Spleen (tissue), 11 donors: ENCODE data around the gene RAB25. TPM values are rescaled to one million over a fixed set of nuclear protein-coding genes. Genes with fewer than 3 reads are reported as not detected.

ENCODE experiments used
- DNase-seq: peaks from one replicate; pipeline ENCODE4 v3.0.0-alpha.2; 2020
- H3K27ac ChIP-seq, 8 donors: fragments of 200-600 bp; sonication (generic) in 7 of 8; 1 replicate in 4 of 8; 2 replicates in 4 of 8; pipeline versions ENCODE4 v1.5.0 to v1.8.0; 2016 to 2021; ENCODE audit warnings: inconsistent platforms in 4 of 8, mild to moderate bottlenecking in 4 of 8, moderate library complexity in 1 of 8
- H3K27me3 ChIP-seq, 7 donors: fragments of 200-600 bp; sonication (generic) in 6 of 7; replicated peaks in 1 of 7; 1 replicate in 4 of 7; 2 replicates in 3 of 7; pipeline versions ENCODE4 v1.5.0 to v1.8.0; 2016 to 2021; ENCODE audit warnings: inconsistent platforms in 3 of 7, mild to moderate bottlenecking in 1 of 7
- H3K36me3 ChIP-seq, 6 donors: fragments of 200-600 bp; sonication (generic) in 5 of 6; 1 replicate in 4 of 6; 2 replicates in 2 of 6; pipeline versions ENCODE4 v1.5.0 to v1.8.0; 2016 to 2021; ENCODE audit warnings: inconsistent platforms in 2 of 6
- H3K4me1 ChIP-seq, 6 donors: fragments of 200-600 bp; sonication (generic) in 5 of 6; 1 replicate in 3 of 6; 2 replicates in 3 of 6; pipeline versions ENCODE4 v1.5.0 to v1.8.0; 2016 to 2021; ENCODE audit warnings: inconsistent platforms in 3 of 6
- H3K4me3 ChIP-seq, 8 donors: fragments of 200-600 bp; sonication (generic) in 7 of 8; 1 replicate in 4 of 8; 2 replicates in 4 of 8; pipeline versions ENCODE4 v1.5.0 to v1.8.0; 2016 to 2021; ENCODE audit warnings: inconsistent platforms in 4 of 8, mild to moderate bottlenecking in 4 of 8, moderate library complexity in 2 of 8
- H3K9me3 ChIP-seq, 8 donors: fragments of 200-600 bp; sonication (generic) in 7 of 8; 1 replicate in 4 of 8; 2 replicates in 4 of 8; pipeline versions ENCODE4 v1.5.0 to v1.8.0; 2016 to 2021; ENCODE audit warnings: inconsistent platforms in 4 of 8
- CTCF ChIP-seq, 11 experiments: fragments of 200-600 bp in 7 of 11; fragments of 450-650 bp in 4 of 11; sonication (generic) in 4 of 11; IDR thresholded peaks in 8 of 11; conservative IDR thresholded peaks in 3 of 11; 1 replicate in 7 of 11; 2 replicates in 4 of 11; pipeline versions ENCODE4 v1.4.0 to v1.8.0; 2016 to 2021; ENCODE audit warnings: antibody characterized with exemption in 11 of 11, inconsistent platforms in 4 of 11, mild to moderate bottlenecking in 1 of 11
- POLR2A ChIP-seq, 3 donors: fragments of 450-650 bp; IDR thresholded peaks; one replicate each; pipeline ENCODE4 v1.5.1; 2017; ENCODE audit warnings: antibody characterized with exemption in 3 of 3, mild to moderate bottlenecking in 1 of 3
- POLR2AphosphoS5 ChIP-seq, 3 donors: sonication (generic); formaldehyde crosslinking; IDR thresholded peaks; one replicate each; pipeline ENCODE4 v1.5.1; 2017; ENCODE audit warnings: antibody characterized with exemption in 3 of 3
- WGBS, 5 donors: extraction: QIAGEN DNeasy Blood & Tissue Kit in 3 of 5; methylation state at CpG; one replicate each; pipeline versions ENCODE4 v1.1.5 to v1.1.7; 2013 to 2018; 5-methylcytosine and 5-hydroxymethylcytosine counted together
- intact Hi-C: fragments of 100-400 bp; cut with DNase I; formaldehyde crosslinking; loops from one replicate; pipeline ENCODE4 v1.15.0; 2023; ENCODE audit warnings: low total_unique reads
- polyA plus RNA-seq, 3 donors: library from polyadenylated mRNA; stranded (reverse); fragments of 200-250 nt; gene quantifications; one replicate each; pipeline ENCODE4 v1.2.1, GENCODE V29; 2013
- total RNA-seq, 7 donors: library from RNA; depleted of rRNA in 3 of 7; stranded (reverse); fragments of >200 nt in 3 of 7; fragmentation: NEBNext Ultra II Directional in 4 of 7; extraction: Animal tissue kit (Norgen Biotek cat#: 25700) in 4 of 7; gene quantifications; one replicate each; pipeline versions ENCODE4 v1.1.0 to v1.2.1, GENCODE V29; 2016 to 2021
- donor health status: healthy with polysubstance abuse.
- donor health status: DM: no; HTN: no; CAD: no; lungs with moderate emphysema.
- donor health status: DM: no; HTN: no; CAD: no.
- donor health status: Bipolar disorder and iron deficiency.
- donor health status: healthy.
- donor health status: DM: no; HTN: no; CAD: no.
- donor health status: DM: yes; HTN: yes; CAD: no.

The RAB25 gene
- total and polyA plus RNA-seq, 10 donors: 0.28 to 0.70 (median 0.50) TPM; not detected in 5

DNA sequence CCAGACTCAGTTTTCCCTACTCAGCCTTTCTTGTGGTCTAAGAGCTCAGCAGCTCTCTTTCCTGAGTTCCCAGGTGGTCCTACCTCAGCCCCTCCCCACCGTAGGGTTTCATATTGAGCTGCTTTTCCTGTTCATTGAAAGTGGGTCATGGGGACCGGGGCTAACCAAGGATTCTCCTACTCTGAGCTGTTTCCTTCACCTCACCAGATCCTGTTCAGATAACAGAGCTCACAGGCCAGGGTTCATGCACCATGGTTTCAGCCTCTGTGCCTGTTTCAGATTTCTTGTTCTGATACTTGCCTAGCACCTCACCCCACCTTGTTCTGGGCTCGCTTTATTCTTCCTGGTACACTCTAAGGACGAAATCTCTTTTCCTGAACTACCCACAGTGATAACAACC lies 15.9 kb upstream of the RAB25 start:
- Histone ChIP-seq H3K27ac (no peak overlapping the region), H3K27me3 (no peaks in the 10 kb centered on the region), H3K36me3 (peaks cover 0 to 90% (median 46%) of the 10 kb centered on the region in 6 donors), H3K4me1 (peaks cover 0 to 1% (median 0%) of the 10 kb centered on the region in 6 donors), H3K9me3 (no peaks in the 10 kb centered on the region), H3K4me3 (no peak overlapping the region)
- intact Hi-C loops: no loop called here
- WGBS, 5 donors: 78 to 84% (median 83%) methylated on average over 4 of the region's 4 CpGs
- TF ChIP-seq POLR2AphosphoS5 (IDR thresholded peaks at IDR 0.05) (no peak), POLR2A (IDR thresholded peaks at IDR 0.05) (no peak), CTCF (IDR thresholded peaks at IDR 0.05 in 8 of 11, conservative IDR thresholded peaks at IDR 0.05 in 3 of 11) (no peak)
- no peak for DNase-seq

DNA sequence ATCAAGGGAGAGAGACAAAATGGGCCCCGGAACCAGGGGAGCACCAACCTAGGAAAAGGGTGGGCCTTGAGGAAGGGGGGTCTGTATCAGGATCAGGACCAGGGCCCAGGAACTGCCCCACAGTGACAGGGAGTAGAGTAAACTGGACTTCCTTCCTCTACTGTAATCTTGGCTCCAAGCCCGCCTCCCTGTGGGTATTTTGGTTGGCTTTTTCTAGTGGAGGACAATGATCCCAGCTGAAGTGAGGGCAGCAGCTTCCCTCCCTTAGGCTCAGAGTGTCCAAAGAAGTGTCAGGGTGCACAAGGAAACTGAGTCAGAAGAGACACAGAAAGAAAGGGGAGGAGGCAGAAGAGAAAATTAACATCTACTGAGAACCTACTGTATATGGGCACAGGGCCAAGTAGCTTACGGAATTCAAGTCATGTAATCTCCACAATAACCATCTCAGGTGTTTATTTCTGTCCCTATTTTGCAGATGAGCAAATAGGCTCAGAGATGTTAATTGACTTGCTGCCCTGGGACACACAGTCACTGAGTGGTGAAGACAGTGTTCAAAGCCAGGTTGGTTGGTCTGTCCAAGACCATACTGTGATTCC lies 12.2 kb upstream of the RAB25 start:
- Histone ChIP-seq H3K27ac (no peak overlapping the region), H3K4me1 (peaks cover 5 to 31% (median 11%) of the 10 kb centered on the region in 6 donors), H3K27me3 (no peaks in the 10 kb centered on the region), H3K4me3 (no peak overlapping the region), H3K36me3 (peaks cover 0 to 66% (median 21%) of the 10 kb centered on the region in 6 donors), H3K9me3 (no peaks in the 10 kb centered on the region)
- no peak for DNase-seq
- WGBS, 5 donors: 67 to 98% (median 75%) methylated on average over 3 of the region's 3 CpGs
- intact Hi-C loops: no loop called here
- TF ChIP-seq POLR2A (IDR thresholded peaks at IDR 0.05): no peak
- no peak for TF ChIP-seq CTCF (IDR thresholded peaks at IDR 0.05 in 8 of 11, conservative IDR thresholded peaks at IDR 0.05 in 3 of 11)
- TF ChIP-seq POLR2AphosphoS5 (IDR thresholded peaks at IDR 0.05): no peak

DNA sequence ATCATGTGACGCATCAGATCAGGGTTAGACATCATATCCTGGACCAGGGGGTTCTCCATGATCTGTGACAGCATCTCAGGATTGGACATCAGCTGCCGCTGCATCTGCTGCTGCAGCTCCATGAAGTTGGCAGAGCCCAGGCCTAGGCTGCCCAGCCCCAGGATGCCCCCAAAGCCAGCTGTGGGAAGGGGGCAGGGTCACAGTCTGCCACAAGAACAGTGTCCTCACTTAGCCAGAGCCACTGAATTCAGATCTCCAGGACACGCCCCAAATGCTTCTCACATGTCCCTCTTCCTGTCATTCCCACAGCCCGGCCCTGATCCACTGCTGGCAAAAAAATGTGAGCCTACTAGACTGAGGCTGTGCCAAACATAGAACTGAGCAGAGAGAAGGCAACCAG lies 10.6 kb upstream of the RAB25 start:
- Histone ChIP-seq H3K27me3 (no peaks in the 10 kb centered on the region), H3K4me1 (peaks cover 7 to 36% (median 15%) of the 10 kb centered on the region in 6 donors), H3K4me3 (no peak overlapping the region), H3K36me3 (peaks cover 0 to 50% (median 20%) of the 10 kb centered on the region in 6 donors), H3K9me3 (no peaks in the 10 kb centered on the region), H3K27ac (no peak overlapping the region)
- TF ChIP-seq POLR2AphosphoS5 (IDR thresholded peaks at IDR 0.05) (no peak), CTCF (IDR thresholded peaks at IDR 0.05 in 8 of 11, conservative IDR thresholded peaks at IDR 0.05 in 3 of 11) (no peak), POLR2A (IDR thresholded peaks at IDR 0.05) (no peak)
- 32 to 89% (median 81%) methylated on average over 2 to 4 of the region's 4 CpGs for WGBS, 5 donors
- intact Hi-C loops: no loop called here
- DNase-seq: no peak

GRCh38 chr1:156051011-156051725 lies 9.8 kb upstream of the RAB25 start:
- WGBS, 5 donors: 93 to 98% (median 95%) methylated on average over 7 of the region's 7 CpGs
- DNase-seq: no peak

More at GRCh38 chr1:156051011-156051725, 9.8 kb upstream of the RAB25 start:
- no peak for TF ChIP-seq POLR2A (IDR thresholded peaks at IDR 0.05)
- TF ChIP-seq CTCF (IDR thresholded peaks at IDR 0.05 in 8 of 11, conservative IDR thresholded peaks at IDR 0.05 in 3 of 11): no peak
- no peak for TF ChIP-seq POLR2AphosphoS5 (IDR thresholded peaks at IDR 0.05)
- no peak overlapping the region for H3K4me3 ChIP-seq
- intact Hi-C loops: no loop called here
- peaks cover 13 to 44% (median 23%) of the 10 kb centered on the region in 6 donors for H3K4me1 ChIP-seq
- peaks cover 0 to 53% (median 21%) of the 10 kb centered on the region in 6 donors for H3K36me3 ChIP-seq
- H3K9me3 ChIP-seq: no peaks in the 10 kb centered on the region
- no peak overlapping the region for H3K27ac ChIP-seq
- no peaks in the 10 kb centered on the region for H3K27me3 ChIP-seq
